Endothelial cell of umbilical vein (primary cell): ENCODE results near the gene IFI6. TPM values are rescaled to one million over a fixed set of nuclear protein-coding genes. Genes with fewer than 3 reads are reported as not detected.

ENCODE experiments used
- BruUV-seq: library from RNA; stranded (reverse); fragments of 400-500 nt; replicated peaks from 2 replicates; lab custom pipeline; 2021; lab: Mats Ljungman, UMichigan
- CTCF ChIA-PET: fragments of 300-600, 350-600 bp; sonication (Branson Sonifier 250); formaldehyde crosslinking; loops from one replicate; lab custom pipeline; 2021; ENCODE audit warnings: antibody characterized with exemption, inconsistent platforms; lab: Charles Lee
- POLR2A ChIA-PET: fragments of 300-600, 350-600 bp; sonication (Branson Sonifier 250); formaldehyde crosslinking; loops from one replicate; lab custom pipeline; 2021; ENCODE audit warnings: antibody characterized with exemption, inconsistent platforms; lab: Charles Lee
- DNase-seq: peaks from one replicate; pipeline ENCODE4 v3.0.0-alpha.2; 2011; ENCODE audit warnings: low read depth, low spot score
- FAIRE-seq: peaks from 2 replicates; lab custom pipeline; 2011; peaks lifted over from hg19 to GRCh38; lab: Jason Lieb, UNC
- H2AFZ ChIP-seq: 2 replicates; pipeline ENCODE4 v1.6.0; 2012; ENCODE audit warnings: low read depth, low read length, control low read depth, inconsistent platforms
- H3K27ac ChIP-seq: 2 replicates; pipeline ENCODE4 v1.5.1; 2011; ENCODE audit warnings: low read depth, mild to moderate bottlenecking, control low read depth, low read length, moderate library complexity; ENCODE audit not compliant: insufficient read depth
- H3K27me3 ChIP-seq, 2 experiments: 2 replicates each; pipeline versions ENCODE4 v1.6.0 to v1.6.1; 2011; ENCODE audit warnings: low read length in 2 of 2, mixed read lengths in 1 of 2; ENCODE audit not compliant: control insufficient read depth in 2 of 2, insufficient read depth in 2 of 2
- H3K36me3 ChIP-seq, 2 experiments: 2 replicates in 1 of 2; 3 replicates in 1 of 2; pipeline ENCODE4 v1.5.1; 2011; ENCODE audit warnings: low read length in 2 of 2, mild to moderate bottlenecking in 1 of 2, moderate library complexity in 1 of 2; ENCODE audit not compliant: control insufficient read depth in 2 of 2, insufficient read depth in 2 of 2; ENCODE audit errors: extremely low read depth in 1 of 2
- H3K4me1 ChIP-seq: 3 replicates; pipeline ENCODE4 v1.5.1; 2011; ENCODE audit warnings: mild to moderate bottlenecking, low read length; ENCODE audit not compliant: control insufficient read depth, insufficient read depth; ENCODE audit errors: extremely low read depth
- H3K4me2 ChIP-seq: 2 replicates; pipeline ENCODE4 v1.6.1; 2011; ENCODE audit warnings: low read length, control low read depth, mixed read lengths; ENCODE audit not compliant: insufficient read depth
- H3K4me3 ChIP-seq, 3 experiments: fragments of 200-600 bp in 1 of 3; sonication (generic), shearing (Covaris generic) in 1 of 3; replicated peaks in 1 of 3; 2 replicates each; pipeline ENCODE4 v1.5.1; 2011 to 2016; ENCODE audit warnings: control low read depth in 3 of 3, low read length in 3 of 3, mild to moderate bottlenecking in 2 of 3, inconsistent platforms in 1 of 3, low read depth in 1 of 3, moderate library complexity in 1 of 3; ENCODE audit not compliant: insufficient read depth in 1 of 3
- H3K79me2 ChIP-seq: 2 replicates; pipeline ENCODE4 v1.6.0; 2012; ENCODE audit warnings: low read length, inconsistent platforms; ENCODE audit not compliant: control insufficient read depth, insufficient read depth
- H3K9ac ChIP-seq: replicated peaks from 2 replicates; pipeline ENCODE3; 2011; ENCODE audit warnings: low read length, control low read depth; ENCODE audit not compliant: insufficient read depth; ENCODE audit errors: extremely low read depth
- H3K9me1 ChIP-seq: replicated peaks from 3 replicates; pipeline ENCODE4 v1.6.0; 2011; ENCODE audit warnings: mild to moderate bottlenecking, low read length; ENCODE audit not compliant: control insufficient read depth, insufficient read depth; ENCODE audit errors: extremely low read depth
- H3K9me3 ChIP-seq: replicated peaks from 2 replicates; pipeline ENCODE4 v1.5.1; 2012; ENCODE audit warnings: low read length, inconsistent platforms; ENCODE audit not compliant: control insufficient read depth, insufficient read depth
- H4K20me1 ChIP-seq: replicated peaks from 2 replicates; pipeline ENCODE3; 2011; ENCODE audit warnings: mild to moderate bottlenecking, low read length; ENCODE audit not compliant: control insufficient read depth, insufficient read depth; ENCODE audit errors: extremely low read depth
- EZH2 ChIP-seq: IDR thresholded peaks from 2 replicates; pipeline ENCODE4 v1.6.1; 2012; ENCODE audit warnings: borderline replicate concordance, low read depth, mild to moderate bottlenecking, moderate library complexity, low read length, inconsistent platforms; ENCODE audit not compliant: severe bottlenecking
- FOS ChIP-seq: IDR thresholded peaks from 2 replicates; pipeline ENCODE4 v1.6.1; 2011; ENCODE audit warnings: mild to moderate bottlenecking, low read length, moderate library complexity, borderline replicate concordance; ENCODE audit not compliant: insufficient read depth
- GATA2 ChIP-seq: IDR thresholded peaks from 2 replicates; pipeline ENCODE4 v1.7.0; 2011; ENCODE audit warnings: low read depth, mild to moderate bottlenecking, moderate library complexity, mixed read lengths, low read length; ENCODE audit not compliant: insufficient read length, insufficient read depth
- JUN ChIP-seq: IDR thresholded peaks from 2 replicates; pipeline ENCODE4 v1.6.1; 2011; ENCODE audit warnings: borderline replicate concordance, low read depth; ENCODE audit not compliant: insufficient read length, insufficient read depth
- MAX ChIP-seq: IDR thresholded peaks from 2 replicates; pipeline ENCODE4 v1.6.1; 2011; ENCODE audit not compliant: insufficient read depth, insufficient read length
- MYC ChIP-seq: IDR thresholded peaks from one replicate; pipeline ENCODE4 v1.6.1; 2011; ENCODE audit warnings: mild to moderate bottlenecking, low read depth, low read length
- POLR2A ChIP-seq: IDR thresholded peaks from 2 replicates; pipeline ENCODE4 v1.6.1; 2012; ENCODE audit warnings: low read depth, mild to moderate bottlenecking, control low read depth, low read length
- POLR2AphosphoS5 ChIP-seq: IDR thresholded peaks from 2 replicates; pipeline ENCODE4 v1.6.1; 2012; ENCODE audit warnings: low read depth, mild to moderate bottlenecking, control low read depth, low read length, moderate library complexity; ENCODE audit not compliant: insufficient read depth
- dilution Hi-C: fragments of 300-500 bp; cut with MboI; formaldehyde crosslinking; loops from one replicate; pipeline ENCODE4 v1.15.0; 2019; ENCODE audit warnings: low sequenced_read_pairs; ENCODE audit not compliant: extremely low pct_ligation_motif_present
- intact Hi-C: fragments of 100-400 bp; cut with micrococcal nuclease; formaldehyde crosslinking; loops from one replicate; pipeline ENCODE4 v1.10.0; 2022
- polyA plus RNA-seq, 4 experiments: library from polyadenylated mRNA; depleted of rRNA in 3 of 4; stranded (reverse) in 3 of 4; unstranded in 1 of 4; fragments of >200 nt; gene quantifications; 2 replicates each; pipeline versions ENCODE4 v1.2.1 to v1.2.3, GENCODE V29; 2011 to 2012; ENCODE audit warnings: missing spikeins in 1 of 4
- total RNA-seq: library from RNA; stranded (reverse); gene quantifications from 2 replicates; pipeline ENCODE4 v1.2.3, GENCODE V29; 2021
- TF ChIP-seq, protein P1 (sequence below), 2 donors: IDR thresholded peaks; 1 replicate in 1 of 2; 2 replicates in 1 of 2; pipeline ENCODE4 v1.5.1; 2011; ENCODE audit warnings: low read length in 2 of 2, mild to moderate bottlenecking in 2 of 2, moderate library complexity in 2 of 2, control low read depth in 1 of 2, inconsistent platforms in 1 of 2, low read depth in 1 of 2; ENCODE audit not compliant: insufficient read depth in 1 of 2; ENCODE audit errors: extremely low read depth in 1 of 2

The IFI6 gene
- total and polyA plus RNA-seq, 2 donors (not counting 3 experiments of a cell fraction or from before 2014, with no cell fraction given) = 28.4 to 47.9 TPM

DNA sequence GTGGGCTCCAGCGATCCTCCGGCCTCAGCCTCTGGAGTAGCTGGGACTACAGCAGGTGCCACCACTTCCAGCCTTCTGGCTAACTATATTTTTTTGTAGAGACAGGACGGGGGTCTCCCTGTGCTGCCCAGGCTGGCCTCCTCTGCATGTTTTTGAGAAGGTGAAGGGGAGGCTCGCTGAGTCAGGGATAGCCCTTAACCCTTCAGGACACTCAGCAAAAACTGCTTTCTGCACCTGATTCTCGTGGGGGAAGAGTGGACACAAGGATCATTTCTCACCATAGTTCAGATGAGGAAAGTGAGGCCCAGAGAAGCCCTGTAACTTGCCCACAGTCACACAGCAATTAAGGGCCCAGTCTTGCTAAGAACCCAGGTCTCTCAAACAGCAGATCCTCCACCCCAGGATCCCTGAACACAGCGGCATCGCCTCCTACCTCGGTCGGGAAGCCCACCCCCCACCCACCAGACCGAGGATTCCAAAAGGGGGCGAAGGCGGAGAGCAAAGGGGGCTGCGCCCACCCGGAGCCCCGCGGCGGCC lies 38.3 kb downstream of the IFI6 start:
- H3K9me1 ChIP-seq = no peaks in the 10 kb centered on the region
- peak overlapping the region; percentile 35 to 50 (median 37) for H3K4me3 ChIP-seq
- H4K20me1 ChIP-seq = no peaks in the 10 kb centered on the region
- DNase-seq (no peak), FAIRE-seq (no peak)
- no TSS peak for BruUV-seq
- H3K9ac ChIP-seq = no peak overlapping the region
- H3K27ac ChIP-seq = no peak overlapping the region
- H3K27me3 ChIP-seq = no peaks in the 10 kb centered on the region
- peaks cover 26% of the 10 kb centered on the region for H3K4me1 ChIP-seq
- H3K36me3 ChIP-seq = no peaks in the 10 kb centered on the region
- ChIA-PET POLR2A (no interaction called here), CTCF (interaction anchor here (1.2 kb wide), 1 partner anchor 27 kb away, joined by 3 read pairs; no protein-coding TSS in a partner anchor)
- intact Hi-C loops (no loop called here), dilution Hi-C loops (no loop called here)
- peak overlapping the region; percentile 91 for H2AFZ ChIP-seq
- no peaks in the 10 kb centered on the region for H3K9me3 ChIP-seq
- peak overlapping the region; percentile 75 for H3K4me2 ChIP-seq
- no peaks in the 10 kb centered on the region for H3K79me2 ChIP-seq
- TF ChIP-seq FOS (no peak), POLR2A (no peak), POLR2AphosphoS5 (no peak), MAX (no peak), GATA2 (no peak), EZH2 (no peak), JUN (no peak), MYC (no peak)
- TF ChIP-seq, protein P1, sequence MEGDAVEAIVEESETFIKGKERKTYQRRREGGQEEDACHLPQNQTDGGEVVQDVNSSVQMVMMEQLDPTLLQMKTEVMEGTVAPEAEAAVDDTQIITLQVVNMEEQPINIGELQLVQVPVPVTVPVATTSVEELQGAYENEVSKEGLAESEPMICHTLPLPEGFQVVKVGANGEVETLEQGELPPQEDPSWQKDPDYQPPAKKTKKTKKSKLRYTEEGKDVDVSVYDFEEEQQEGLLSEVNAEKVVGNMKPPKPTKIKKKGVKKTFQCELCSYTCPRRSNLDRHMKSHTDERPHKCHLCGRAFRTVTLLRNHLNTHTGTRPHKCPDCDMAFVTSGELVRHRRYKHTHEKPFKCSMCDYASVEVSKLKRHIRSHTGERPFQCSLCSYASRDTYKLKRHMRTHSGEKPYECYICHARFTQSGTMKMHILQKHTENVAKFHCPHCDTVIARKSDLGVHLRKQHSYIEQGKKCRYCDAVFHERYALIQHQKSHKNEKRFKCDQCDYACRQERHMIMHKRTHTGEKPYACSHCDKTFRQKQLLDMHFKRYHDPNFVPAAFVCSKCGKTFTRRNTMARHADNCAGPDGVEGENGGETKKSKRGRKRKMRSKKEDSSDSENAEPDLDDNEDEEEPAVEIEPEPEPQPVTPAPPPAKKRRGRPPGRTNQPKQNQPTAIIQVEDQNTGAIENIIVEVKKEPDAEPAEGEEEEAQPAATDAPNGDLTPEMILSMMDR (IDR thresholded peaks at IDR 0.05; ENCODE audit: extremely low read depth in 1 of 2, insufficient read depth in 1 of 2, low read depth in 1 of 2, low read length in 2 of 2) = no peak
